IPS DF 6.9 (cell line): ENCODE measurements around the gene KLK3.

ENCODE experiments used
- DNase-seq: peaks from one replicate; pipeline ENCODE4 v3.0.0-alpha.2; 2013; ENCODE audit warnings: low read depth, low spot score
- H3K27ac ChIP-seq: one replicate; pipeline ENCODE4 v1.5.1; 2013; ENCODE audit warnings: low read length, control low read depth
- H3K27me3 ChIP-seq: 2 replicates; pipeline ENCODE4 v1.6.1; 2013; ENCODE audit warnings: mild to moderate bottlenecking, low read length; ENCODE audit not compliant: control insufficient read depth, insufficient read depth
- H3K36me3 ChIP-seq: 2 replicates; pipeline ENCODE4 v1.6.1; 2013; ENCODE audit warnings: low read length; ENCODE audit not compliant: control insufficient read depth, insufficient read depth
- H3K4me1 ChIP-seq: 2 replicates; pipeline ENCODE4 v1.6.1; 2013; ENCODE audit warnings: low read length; ENCODE audit not compliant: control insufficient read depth, insufficient read depth
- H3K4me3 ChIP-seq: 2 replicates; pipeline ENCODE4 v1.5.1; 2013; ENCODE audit warnings: mild to moderate bottlenecking, low read length
- H3K9me3 ChIP-seq: 2 replicates; pipeline ENCODE4 v1.6.1; 2013; ENCODE audit warnings: low read length, inconsistent platforms; ENCODE audit not compliant: control insufficient read depth, insufficient read depth
- WGBS: extraction: QIAGEN DNeasy Blood & Tissue Kit; methylation state at CpG from one replicate; pipeline ENCODE4 v1.1.7; 2013; ENCODE audit warnings: mixed read lengths, missing lambda C conversion rate; ENCODE audit not compliant: insufficient read length, insufficient coverage; 5-methylcytosine and 5-hydroxymethylcytosine counted together

KLK3 gene

GRCh38 chr19:50842130-50842529 is 12.6 kb upstream of the KLK3 start:
- Histone ChIP-seq H3K9me3 (no peaks in the 10 kb centered on the region), H3K36me3 (no peaks in the 10 kb centered on the region), H3K4me1 (no peaks in the 10 kb centered on the region), H3K27ac (no peak overlapping the region), H3K4me3 (no peak overlapping the region), H3K27me3 (no peaks in the 10 kb centered on the region)
- DNase-seq: no peak
- WGBS: no CpG with 5 or more reads among the region's 6 CpGs

DNA sequence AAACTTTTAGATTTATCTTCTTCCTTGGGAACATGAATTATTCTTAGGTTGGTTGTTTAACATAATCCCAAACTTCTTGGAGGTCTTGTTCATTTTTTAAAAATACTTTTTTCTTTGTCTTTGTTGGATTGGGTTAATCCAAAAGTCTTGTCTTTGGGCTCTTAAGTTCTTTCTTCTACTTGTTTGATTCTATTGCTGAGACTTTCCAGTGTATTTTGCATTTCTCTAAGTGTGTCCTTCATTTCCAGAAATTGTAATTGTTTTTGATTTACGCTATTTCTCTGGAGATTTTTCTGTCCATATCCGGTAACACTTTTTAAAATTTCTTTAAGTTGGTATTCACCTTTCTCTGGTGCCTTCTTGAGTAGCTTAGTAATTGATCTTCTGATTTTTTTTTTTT is 11.5 kb upstream of the KLK3 start:
- Histone ChIP-seq H3K36me3 (no peaks in the 10 kb centered on the region), H3K4me1 (no peaks in the 10 kb centered on the region), H3K9me3 (no peaks in the 10 kb centered on the region), H3K27ac (no peak overlapping the region), H3K4me3 (no peak overlapping the region), H3K27me3 (no peaks in the 10 kb centered on the region)
- no peak for DNase-seq
- no CpG with 5 or more reads among the region's 2 CpGs for whole genome bisulfite sequencing

GRCh38 chr19:50843701-50844221 is 11.0 kb upstream of the KLK3 start:
- Histone ChIP-seq H3K36me3 (no peaks in the 10 kb centered on the region), H3K27me3 (no peaks in the 10 kb centered on the region), H3K9me3 (no peaks in the 10 kb centered on the region; the same call in 1 of the 2 replicates), H3K4me1 (no peaks in the 10 kb centered on the region), H3K4me3 (no peak overlapping the region), H3K27ac (no peak overlapping the region)
- no peak for DNase-seq
- no CpG with 5 or more reads among the region's 7 CpGs for WGBS

- no peak for DNase-seq
- Histone ChIP-seq H3K27me3 (no peaks in the 10 kb centered on the region), H3K9me3 (no peaks in the 10 kb centered on the region; the same call in 1 of the 2 replicates), H3K4me1 (no peaks in the 10 kb centered on the region), H3K27ac (no peak overlapping the region), H3K4me3 (no peak overlapping the region), H3K36me3 (no peaks in the 10 kb centered on the region)
- WGBS: no CpG with 5 or more reads among the region's 8 CpGs
Measured at GRCh38 chr19:50844296-50844935, 10.3 kb upstream of the KLK3 start.

GRCh38 chr19:50850738-50851137 is 4.0 kb upstream of the KLK3 start:
- no CpG with 5 or more reads among the region's 3 CpGs for WGBS
- Histone ChIP-seq H3K36me3 (no peaks in the 10 kb centered on the region), H3K27ac (no peak overlapping the region), H3K4me1 (no peaks in the 10 kb centered on the region), H3K27me3 (peaks cover 2% of the 10 kb centered on the region; the same call in 1 of the 2 replicates), H3K9me3 (no peaks in the 10 kb centered on the region; the same call in 1 of the 2 replicates), H3K4me3 (no peak overlapping the region)
- no peak for DNase-seq

- Histone ChIP-seq H3K36me3 (no peaks in the 10 kb centered on the region), H3K27ac (no peak overlapping the region), H3K4me3 (no peak overlapping the region), H3K27me3 (peaks cover 2% of the 10 kb centered on the region; the same call in 1 of the 2 replicates), H3K4me1 (no peaks in the 10 kb centered on the region), H3K9me3 (no peaks in the 10 kb centered on the region; the same call in 1 of the 2 replicates)
- no peak for DNase-seq
- no CpG with 5 or more reads among the region's 4 CpGs for WGBS
Measured at GRCh38 chr19:50851620-50852019, 3.1 kb upstream of the KLK3 start.

DNA sequence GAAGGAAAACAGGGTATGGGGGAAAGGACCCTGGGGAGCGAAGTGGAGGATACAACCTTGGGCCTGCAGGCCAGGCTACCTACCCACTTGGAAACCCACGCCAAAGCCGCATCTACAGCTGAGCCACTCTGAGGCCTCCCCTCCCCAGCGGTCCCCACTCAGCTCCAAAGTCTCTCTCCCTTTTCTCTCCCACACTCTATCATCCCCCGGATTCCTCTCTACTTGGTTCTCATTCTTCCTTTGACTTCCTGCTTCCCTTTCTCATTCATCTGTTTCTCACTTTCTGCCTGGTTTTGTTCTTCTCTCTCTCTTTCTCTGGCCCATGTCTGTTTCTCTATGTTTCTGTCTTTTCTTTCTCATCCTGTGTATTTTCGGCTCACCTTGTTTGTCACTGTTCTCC is 2.7 kb downstream of the KLK3 start:
- no CpG with 5 or more reads among the region's 6 CpGs for WGBS
- Histone ChIP-seq H3K4me1 (no peaks in the 10 kb centered on the region), H3K9me3 (peaks cover 6% of the 10 kb centered on the region), H3K4me3 (no peak overlapping the region), H3K27ac (no peak overlapping the region), H3K36me3 (no peaks in the 10 kb centered on the region), H3K27me3 (no peaks in the 10 kb centered on the region)
- DNase-seq: no peak

DNA sequence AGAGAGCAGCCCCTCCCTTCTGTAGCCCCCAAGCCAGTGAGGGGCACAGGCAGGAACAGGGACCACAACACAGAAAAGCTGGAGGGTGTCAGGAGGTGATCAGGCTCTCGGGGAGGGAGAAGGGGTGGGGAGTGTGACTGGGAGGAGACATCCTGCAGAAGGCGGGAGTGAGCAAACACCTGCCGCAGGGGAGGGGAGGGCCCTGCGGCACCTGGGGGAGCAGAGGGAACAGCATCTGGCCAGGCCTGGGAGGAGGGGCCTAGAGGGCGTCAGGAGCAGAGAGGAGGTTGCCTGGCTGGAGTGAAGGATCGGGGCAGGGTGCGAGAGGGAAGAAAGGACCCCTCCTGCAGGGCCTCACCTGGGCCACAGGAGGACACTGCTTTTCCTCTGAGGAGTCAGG is 4.2 kb downstream of the KLK3 start:
- H3K9me3 ChIP-seq: peaks cover 6% of the 10 kb centered on the region
- no peaks in the 10 kb centered on the region for H3K27me3 ChIP-seq
- no peaks in the 10 kb centered on the region for H3K4me1 ChIP-seq
- no peak for DNase-seq
- H3K36me3 ChIP-seq: no peaks in the 10 kb centered on the region
- H3K27ac ChIP-seq: no peak overlapping the region
- WGBS: no CpG with 5 or more reads among the region's 7 CpGs
- H3K4me3 ChIP-seq: no peak overlapping the region

GRCh38 chr19:50859849-50860248 is 5.1 kb downstream of the KLK3 start:
- DNase-seq: no peak
- no peak overlapping the region for H3K27ac ChIP-seq
- WGBS: no CpG with 5 or more reads among the region's 4 CpGs
- no peaks in the 10 kb centered on the region for H3K27me3 ChIP-seq
- no peaks in the 10 kb centered on the region for H3K4me1 ChIP-seq
- H3K9me3 ChIP-seq: peaks cover 6% of the 10 kb centered on the region
- no peaks in the 10 kb centered on the region for H3K36me3 ChIP-seq
- no peak overlapping the region for H3K4me3 ChIP-seq

GRCh38 chr19:50861010-50861409 is 6.3 kb downstream of the KLK3 start:
- Histone ChIP-seq H3K27me3 (no peaks in the 10 kb centered on the region), H3K27ac (no peak overlapping the region), H3K36me3 (no peaks in the 10 kb centered on the region), H3K4me1 (no peaks in the 10 kb centered on the region), H3K4me3 (no peak overlapping the region), H3K9me3 (peaks cover 6% of the 10 kb centered on the region; the same call in 1 of the 2 replicates)
- no CpG with 5 or more reads among the region's 5 CpGs for WGBS
- no peak for DNase-seq
